Measurements from ENCODE around the gene GLIS1.

GRCh38 chr1:53509775-53510174, 229.2 kb downstream of the GLIS1 start:
- TF ChIP-seq CTCF (IDR thresholded peaks at IDR 0.05; ENCODE audit: borderline replicate concordance, extremely low read depth, low read length, poor library complexity, severe bottlenecking) (no peak), EZH2 (IDR thresholded peaks at IDR 0.05; ENCODE audit: borderline replicate concordance, low read depth, low read length, severe bottlenecking) (no peak)

Data from DND-41 (cell line).